ENCODE measurements around the gene IL1RAPL1. TPM values are rescaled to one million over a fixed set of nuclear protein-coding genes. Genes with fewer than 3 reads are reported as not detected.

The IL1RAPL1 gene
- total and polyA plus RNA-seq, 2 experiments from 2014 or later, result 0.18 to 0.49 TPM

DNA sequence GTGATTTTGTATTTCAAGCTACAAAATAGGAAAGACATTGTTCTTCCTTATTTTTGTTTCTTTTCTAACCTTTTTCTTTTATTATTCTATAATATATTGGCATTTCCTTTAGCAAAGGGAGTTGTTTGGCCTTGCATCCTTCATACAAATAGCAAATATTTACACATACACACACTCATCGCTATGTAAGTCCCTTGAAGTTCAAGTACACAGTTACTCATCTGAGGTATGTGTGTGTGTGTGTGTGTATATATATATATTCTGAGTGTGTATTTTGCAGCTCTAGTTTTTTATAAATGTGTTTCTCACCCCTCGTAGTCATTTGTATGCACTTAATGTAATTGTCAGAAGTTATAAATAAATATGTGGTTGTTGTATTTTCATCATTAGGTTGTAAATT, 903.4 kb downstream of the IL1RAPL1 start:
- no peaks in the 10 kb centered on the region for H3K27me3 Mint-ChIP-seq (ENCODE audit: insufficient read depth, low read depth, poor library complexity)
- no peak overlapping the region for H3K27ac Mint-ChIP-seq
- Histone ChIP-seq H4K20me1 (replicated peaks; ENCODE audit: insufficient read depth) (no peaks in the 10 kb centered on the region), H3K4me1 (ENCODE audit: insufficient read depth) (no peaks in the 10 kb centered on the region), H3K27me3 (ENCODE audit: insufficient read depth) (no peaks in the 10 kb centered on the region), H3K9me2 (ENCODE audit: insufficient read depth) (no peaks in the 10 kb centered on the region), H3F3A (replicated peaks; ENCODE audit: low read depth) (no peaks in the 10 kb centered on the region), H3K79me2 (replicated peaks; ENCODE audit: insufficient read depth) (no peaks in the 10 kb centered on the region), H3K4me3 (no peak overlapping the region), H3K36me3 (ENCODE audit: insufficient read depth) (no peaks in the 10 kb centered on the region), H2AFZ (no peak overlapping the region), H3K27ac (ENCODE audit: low read depth) (no peak overlapping the region), H3K4me2 (no peak overlapping the region)
- TF ChIP-seq, protein P1, sequence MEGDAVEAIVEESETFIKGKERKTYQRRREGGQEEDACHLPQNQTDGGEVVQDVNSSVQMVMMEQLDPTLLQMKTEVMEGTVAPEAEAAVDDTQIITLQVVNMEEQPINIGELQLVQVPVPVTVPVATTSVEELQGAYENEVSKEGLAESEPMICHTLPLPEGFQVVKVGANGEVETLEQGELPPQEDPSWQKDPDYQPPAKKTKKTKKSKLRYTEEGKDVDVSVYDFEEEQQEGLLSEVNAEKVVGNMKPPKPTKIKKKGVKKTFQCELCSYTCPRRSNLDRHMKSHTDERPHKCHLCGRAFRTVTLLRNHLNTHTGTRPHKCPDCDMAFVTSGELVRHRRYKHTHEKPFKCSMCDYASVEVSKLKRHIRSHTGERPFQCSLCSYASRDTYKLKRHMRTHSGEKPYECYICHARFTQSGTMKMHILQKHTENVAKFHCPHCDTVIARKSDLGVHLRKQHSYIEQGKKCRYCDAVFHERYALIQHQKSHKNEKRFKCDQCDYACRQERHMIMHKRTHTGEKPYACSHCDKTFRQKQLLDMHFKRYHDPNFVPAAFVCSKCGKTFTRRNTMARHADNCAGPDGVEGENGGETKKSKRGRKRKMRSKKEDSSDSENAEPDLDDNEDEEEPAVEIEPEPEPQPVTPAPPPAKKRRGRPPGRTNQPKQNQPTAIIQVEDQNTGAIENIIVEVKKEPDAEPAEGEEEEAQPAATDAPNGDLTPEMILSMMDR (conservative IDR thresholded peaks at IDR 0.05; ENCODE audit: low read depth in 2 of 2), result no peak
- TF ChIP-seq, protein P2, sequence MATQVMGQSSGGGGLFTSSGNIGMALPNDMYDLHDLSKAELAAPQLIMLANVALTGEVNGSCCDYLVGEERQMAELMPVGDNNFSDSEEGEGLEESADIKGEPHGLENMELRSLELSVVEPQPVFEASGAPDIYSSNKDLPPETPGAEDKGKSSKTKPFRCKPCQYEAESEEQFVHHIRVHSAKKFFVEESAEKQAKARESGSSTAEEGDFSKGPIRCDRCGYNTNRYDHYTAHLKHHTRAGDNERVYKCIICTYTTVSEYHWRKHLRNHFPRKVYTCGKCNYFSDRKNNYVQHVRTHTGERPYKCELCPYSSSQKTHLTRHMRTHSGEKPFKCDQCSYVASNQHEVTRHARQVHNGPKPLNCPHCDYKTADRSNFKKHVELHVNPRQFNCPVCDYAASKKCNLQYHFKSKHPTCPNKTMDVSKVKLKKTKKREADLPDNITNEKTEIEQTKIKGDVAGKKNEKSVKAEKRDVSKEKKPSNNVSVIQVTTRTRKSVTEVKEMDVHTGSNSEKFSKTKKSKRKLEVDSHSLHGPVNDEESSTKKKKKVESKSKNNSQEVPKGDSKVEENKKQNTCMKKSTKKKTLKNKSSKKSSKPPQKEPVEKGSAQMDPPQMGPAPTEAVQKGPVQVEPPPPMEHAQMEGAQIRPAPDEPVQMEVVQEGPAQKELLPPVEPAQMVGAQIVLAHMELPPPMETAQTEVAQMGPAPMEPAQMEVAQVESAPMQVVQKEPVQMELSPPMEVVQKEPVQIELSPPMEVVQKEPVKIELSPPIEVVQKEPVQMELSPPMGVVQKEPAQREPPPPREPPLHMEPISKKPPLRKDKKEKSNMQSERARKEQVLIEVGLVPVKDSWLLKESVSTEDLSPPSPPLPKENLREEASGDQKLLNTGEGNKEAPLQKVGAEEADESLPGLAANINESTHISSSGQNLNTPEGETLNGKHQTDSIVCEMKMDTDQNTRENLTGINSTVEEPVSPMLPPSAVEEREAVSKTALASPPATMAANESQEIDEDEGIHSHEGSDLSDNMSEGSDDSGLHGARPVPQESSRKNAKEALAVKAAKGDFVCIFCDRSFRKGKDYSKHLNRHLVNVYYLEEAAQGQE (IDR thresholded peaks at IDR 0.05; ENCODE audit: unreplicated experiment), result no peak
- TF ChIP-seq EZH2phosphoT487 (IDR thresholded peaks at IDR 0.05; ENCODE audit: unreplicated experiment), result no peak
- no peak for TF ChIP-seq ZNF114 (CRISPR knock-in tag; IDR thresholded peaks at IDR 0.05)
- TF ChIP-seq, protein P3, sequence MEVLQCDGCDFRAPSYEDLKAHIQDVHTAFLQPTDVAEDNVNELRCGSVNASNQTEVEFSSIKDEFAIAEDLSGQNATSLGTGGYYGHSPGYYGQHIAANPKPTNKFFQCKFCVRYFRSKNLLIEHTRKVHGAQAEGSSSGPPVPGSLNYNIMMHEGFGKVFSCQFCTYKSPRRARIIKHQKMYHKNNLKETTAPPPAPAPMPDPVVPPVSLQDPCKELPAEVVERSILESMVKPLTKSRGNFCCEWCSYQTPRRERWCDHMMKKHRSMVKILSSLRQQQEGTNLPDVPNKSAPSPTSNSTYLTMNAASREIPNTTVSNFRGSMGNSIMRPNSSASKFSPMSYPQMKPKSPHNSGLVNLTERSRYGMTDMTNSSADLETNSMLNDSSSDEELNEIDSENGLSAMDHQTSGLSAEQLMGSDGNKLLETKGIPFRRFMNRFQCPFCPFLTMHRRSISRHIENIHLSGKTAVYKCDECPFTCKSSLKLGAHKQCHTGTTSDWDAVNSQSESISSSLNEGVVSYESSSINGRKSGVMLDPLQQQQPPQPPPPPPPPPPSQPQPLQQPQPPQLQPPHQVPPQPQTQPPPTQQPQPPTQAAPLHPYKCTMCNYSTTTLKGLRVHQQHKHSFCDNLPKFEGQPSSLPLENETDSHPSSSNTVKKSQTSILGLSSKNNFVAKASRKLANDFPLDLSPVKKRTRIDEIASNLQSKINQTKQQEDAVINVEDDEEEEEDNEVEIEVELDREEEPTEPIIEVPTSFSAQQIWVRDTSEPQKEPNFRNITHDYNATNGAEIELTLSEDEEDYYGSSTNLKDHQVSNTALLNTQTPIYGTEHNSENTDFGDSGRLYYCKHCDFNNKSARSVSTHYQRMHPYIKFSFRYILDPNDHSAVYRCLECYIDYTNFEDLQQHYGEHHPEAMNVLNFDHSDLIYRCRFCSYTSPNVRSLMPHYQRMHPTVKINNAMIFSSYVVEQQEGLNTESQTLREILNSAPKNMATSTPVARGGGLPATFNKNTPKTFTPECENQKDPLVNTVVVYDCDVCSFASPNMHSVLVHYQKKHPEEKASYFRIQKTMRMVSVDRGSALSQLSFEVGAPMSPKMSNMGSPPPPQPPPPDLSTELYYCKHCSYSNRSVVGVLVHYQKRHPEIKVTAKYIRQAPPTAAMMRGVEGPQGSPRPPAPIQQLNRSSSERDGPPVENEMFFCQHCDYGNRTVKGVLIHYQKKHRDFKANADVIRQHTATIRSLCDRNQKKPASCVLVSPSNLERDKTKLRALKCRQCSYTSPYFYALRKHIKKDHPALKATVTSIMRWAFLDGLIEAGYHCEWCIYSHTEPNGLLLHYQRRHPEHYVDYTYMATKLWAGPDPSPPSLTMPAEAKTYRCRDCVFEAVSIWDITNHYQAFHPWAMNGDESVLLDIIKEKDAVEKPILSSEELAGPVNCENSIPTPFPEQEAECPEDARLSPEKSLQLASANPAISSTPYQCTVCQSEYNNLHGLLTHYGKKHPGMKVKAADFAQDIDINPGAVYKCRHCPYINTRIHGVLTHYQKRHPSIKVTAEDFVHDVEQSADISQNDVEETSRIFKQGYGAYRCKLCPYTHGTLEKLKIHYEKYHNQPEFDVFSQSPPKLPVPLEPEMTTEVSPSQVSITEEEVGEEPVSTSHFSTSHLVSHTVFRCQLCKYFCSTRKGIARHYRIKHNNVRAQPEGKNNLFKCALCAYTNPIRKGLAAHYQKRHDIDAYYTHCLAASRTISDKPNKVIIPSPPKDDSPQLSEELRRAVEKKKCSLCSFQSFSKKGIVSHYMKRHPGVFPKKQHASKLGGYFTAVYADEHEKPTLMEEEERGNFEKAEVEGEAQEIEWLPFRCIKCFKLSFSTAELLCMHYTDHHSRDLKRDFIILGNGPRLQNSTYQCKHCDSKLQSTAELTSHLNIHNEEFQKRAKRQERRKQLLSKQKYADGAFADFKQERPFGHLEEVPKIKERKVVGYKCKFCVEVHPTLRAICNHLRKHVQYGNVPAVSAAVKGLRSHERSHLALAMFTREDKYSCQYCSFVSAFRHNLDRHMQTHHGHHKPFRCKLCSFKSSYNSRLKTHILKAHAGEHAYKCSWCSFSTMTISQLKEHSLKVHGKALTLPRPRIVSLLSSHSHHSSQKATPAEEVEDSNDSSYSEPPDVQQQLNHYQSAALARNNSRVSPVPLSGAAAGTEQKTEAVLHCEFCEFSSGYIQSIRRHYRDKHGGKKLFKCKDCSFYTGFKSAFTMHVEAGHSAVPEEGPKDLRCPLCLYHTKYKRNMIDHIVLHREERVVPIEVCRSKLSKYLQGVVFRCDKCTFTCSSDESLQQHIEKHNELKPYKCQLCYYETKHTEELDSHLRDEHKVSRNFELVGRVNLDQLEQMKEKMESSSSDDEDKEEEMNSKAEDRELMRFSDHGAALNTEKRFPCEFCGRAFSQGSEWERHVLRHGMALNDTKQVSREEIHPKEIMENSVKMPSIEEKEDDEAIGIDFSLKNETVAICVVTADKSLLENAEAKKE (CRISPR knock-in tag; IDR thresholded peaks at IDR 0.05), result no peak
- no peak for TF ChIP-seq NANOG (IDR thresholded peaks at IDR 0.05; ENCODE audit: borderline replicate concordance)
- no peak for TF ChIP-seq EZH2 (IDR thresholded peaks at IDR 0.05; ENCODE audit: low read depth, unreplicated experiment)
- TF ChIP-seq JUNB (IDR thresholded peaks at IDR 0.05; ENCODE audit: unreplicated experiment), result no peak
- TF ChIP-seq, protein P4, sequence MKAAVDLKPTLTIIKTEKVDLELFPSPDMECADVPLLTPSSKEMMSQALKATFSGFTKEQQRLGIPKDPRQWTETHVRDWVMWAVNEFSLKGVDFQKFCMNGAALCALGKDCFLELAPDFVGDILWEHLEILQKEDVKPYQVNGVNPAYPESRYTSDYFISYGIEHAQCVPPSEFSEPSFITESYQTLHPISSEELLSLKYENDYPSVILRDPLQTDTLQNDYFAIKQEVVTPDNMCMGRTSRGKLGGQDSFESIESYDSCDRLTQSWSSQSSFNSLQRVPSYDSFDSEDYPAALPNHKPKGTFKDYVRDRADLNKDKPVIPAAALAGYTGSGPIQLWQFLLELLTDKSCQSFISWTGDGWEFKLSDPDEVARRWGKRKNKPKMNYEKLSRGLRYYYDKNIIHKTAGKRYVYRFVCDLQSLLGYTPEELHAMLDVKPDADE (IDR thresholded peaks at IDR 0.05), result no peak
- no peak for TF ChIP-seq CREB1 (CRISPR knock-in tag; IDR thresholded peaks at IDR 0.05; ENCODE audit: low read depth)
- TF ChIP-seq ZNF331 (CRISPR knock-in tag; IDR thresholded peaks at IDR 0.05; ENCODE audit: low read depth), result no peak
- no peak for TF ChIP-seq POLR2AphosphoS5 (IDR thresholded peaks at IDR 0.05; ENCODE audit: low read depth)
- no peak for TF ChIP-seq STAT1 (IDR thresholded peaks at IDR 0.05; ENCODE audit: unreplicated experiment)
- no peak overlapping the region for H3K4me3 Mint-ChIP-seq
- ATAC-seq (no peak), DNase-seq (ENCODE audit: low spot score) (no peak)
- no peaks in the 10 kb centered on the region for H3K4me1 Mint-ChIP-seq
- H3K36me3 Mint-ChIP-seq (ENCODE audit: low read depth), result no peaks in the 10 kb centered on the region
- no peaks in the 10 kb centered on the region; the same call in 2 of the 3 replicates for H3K9me3 Mint-ChIP-seq

Data from GM23338 (cell line).